Small intestine (tissue), 7 donors: ENCODE results near the gene RRBP1. TPM values are rescaled to one million over a fixed set of nuclear protein-coding genes. Genes with fewer than 3 reads are reported as not detected.

Experiments used
- DNase-seq, 2 donors: peaks; one replicate each; pipeline versions ENCODE4 v3.0.0 to v3.0.0-alpha.2; 2013
- FAIRE-seq: peaks from 2 replicates; lab custom pipeline; 2012; peaks lifted over from hg19 to GRCh38; lab: Jason Lieb, UNC
- H3K27ac ChIP-seq, 3 donors: one replicate each; pipeline ENCODE4 v1.5.1; 2013; ENCODE audit warnings: low read length in 2 of 3, mild to moderate bottlenecking in 2 of 3, control low read depth in 1 of 3, inconsistent platforms in 1 of 3, low read depth in 1 of 3, moderate library complexity in 1 of 3
- H3K27me3 ChIP-seq, 3 donors: one replicate each; pipeline ENCODE4 v1.6.1; 2013; ENCODE audit warnings: low read length in 3 of 3, inconsistent platforms in 1 of 3; ENCODE audit not compliant: control insufficient read depth in 3 of 3, insufficient read depth in 3 of 3
- H3K36me3 ChIP-seq, 3 donors: one replicate each; pipeline ENCODE4 v1.6.1; 2013; ENCODE audit warnings: low read length in 3 of 3, inconsistent platforms in 1 of 3, low read depth in 1 of 3, mild to moderate bottlenecking in 1 of 3, moderate library complexity in 1 of 3; ENCODE audit not compliant: control insufficient read depth in 3 of 3, insufficient read depth in 2 of 3
- H3K4me1 ChIP-seq, 3 donors: one replicate each; pipeline ENCODE4 v1.6.1; 2013; ENCODE audit warnings: low read length in 2 of 3, inconsistent platforms in 1 of 3, low read depth in 1 of 3, mild to moderate bottlenecking in 1 of 3, moderate library complexity in 1 of 3; ENCODE audit not compliant: control insufficient read depth in 3 of 3, insufficient read depth in 2 of 3
- H3K4me3 ChIP-seq, 3 donors: one replicate each; pipeline ENCODE4 v1.5.1; 2013; ENCODE audit warnings: low read length in 3 of 3, control low read depth in 1 of 3, inconsistent platforms in 1 of 3, low read depth in 1 of 3, mild to moderate bottlenecking in 1 of 3, moderate library complexity in 1 of 3
- H3K9me3 ChIP-seq, 2 donors: one replicate each; pipeline ENCODE4 v1.6.1; 2013; ENCODE audit warnings: low read depth in 1 of 2, low read length in 1 of 2; ENCODE audit not compliant: control insufficient read depth in 2 of 2, insufficient read depth in 1 of 2
- WGBS, 3 donors: extraction: QIAGEN DNeasy Blood & Tissue Kit; methylation state at CpG; one replicate each; pipeline ENCODE4 v1.1.7; 2013; 5-methylcytosine and 5-hydroxymethylcytosine counted together
- polyA plus RNA-seq, 4 donors: library from polyadenylated mRNA; stranded (reverse) in 3 of 4; unstranded in 1 of 4; fragments of 200-250 nt in 3 of 4; fragments of 120-200 nt in 1 of 4; gene quantifications; one replicate each; pipeline versions ENCODE4 v1.2.1 to v1.2.3, GENCODE V29; 2013
- donor health status: healthy with polysubstance abuse.
- donor health status: control.
- donor health status: control.
- donor health status: Bipolar disorder and iron deficiency.
- donor health status: healthy.

Gene RRBP1
- polyA plus RNA-seq, 4 donors, result 45.2 to 232 (median 112) TPM

- Histone ChIP-seq H3K9me3 (no peaks in the 10 kb centered on the region), H3K36me3 (peaks cover 14 to 100% (median 21%) of the 10 kb centered on the region in 3 donors), H3K4me1 (peaks cover 0 to 41% (median 2%) of the 10 kb centered on the region in 3 donors), H3K27ac (no peak overlapping the region), H3K4me3 (no peak overlapping the region), H3K27me3 (no peaks in the 10 kb centered on the region)
- 67 to 73% (median 70%) methylated on average over 22 of the region's 22 CpGs for WGBS, 3 donors
- DNase-seq (no peak), FAIRE-seq (no peak)
Measured at GRCh38 chr20:17615645-17616479, 66.2 kb downstream of the RRBP1 start.

GRCh38 chr20:17614812-17615644, 67.0 kb downstream of the RRBP1 start:
- 62 to 75% (median 71%) methylated on average over 27 to 32 of the region's 32 CpGs for WGBS, 3 donors
- H3K9me3 ChIP-seq, result no peaks in the 10 kb centered on the region
- H3K27me3 ChIP-seq, result no peaks in the 10 kb centered on the region
- FAIRE-seq (no peak), DNase-seq (peak in 1 of 2 donors; percentile 36)
- H3K4me1 ChIP-seq, result peaks cover 0 to 41% (median 2%) of the 10 kb centered on the region in 3 donors
- peak overlapping the region in 2 of 3 donors; percentile 26 to 63 for H3K27ac ChIP-seq
- peaks cover 14 to 97% (median 15%) of the 10 kb centered on the region in 3 donors for H3K36me3 ChIP-seq
- no peak overlapping the region for H3K4me3 ChIP-seq

GRCh38 chr20:17614176-17614811, 67.7 kb downstream of the RRBP1 start:
- Histone ChIP-seq H3K27ac (peak overlapping the region in 2 of 3 donors; percentile 26 to 63), H3K27me3 (no peaks in the 10 kb centered on the region), H3K4me1 (peaks cover 0 to 41% (median 2%) of the 10 kb centered on the region in 3 donors), H3K36me3 (peaks cover 11 to 93% (median 14%) of the 10 kb centered on the region in 3 donors), H3K4me3 (no peak overlapping the region), H3K9me3 (no peaks in the 10 kb centered on the region)
- DNase-seq, result peak; percentile 52 to 71
- WGBS, 3 donors, result 27 to 51% (median 50%) methylated on average over 20 of the region's 20 CpGs
- FAIRE-seq, result no peak

GRCh38 chr20:17613328-17614175, 68.5 kb downstream of the RRBP1 start:
- no peak for FAIRE-seq
- Histone ChIP-seq H3K9me3 (no peaks in the 10 kb centered on the region), H3K4me1 (peaks cover 0 to 41% (median 2%) of the 10 kb centered on the region in 3 donors), H3K27me3 (no peaks in the 10 kb centered on the region), H3K27ac (peak overlapping the region in 2 of 3 donors; percentile 14 to 59), H3K4me3 (no peak overlapping the region), H3K36me3 (peaks cover 10 to 89% (median 11%) of the 10 kb centered on the region in 3 donors)
- peak in 1 of 2 donors; percentile 37 for DNase-seq
- WGBS, 3 donors, result 69 to 74% (median 73%) methylated on average over 40 of the region's 40 CpGs

- H3K36me3 ChIP-seq, result peaks cover 5 to 86% (median 8%) of the 10 kb centered on the region in 3 donors
- FAIRE-seq (no peak), DNase-seq (peak in 1 of 2 donors; percentile 54)
- no peaks in the 10 kb centered on the region for H3K9me3 ChIP-seq
- no peaks in the 10 kb centered on the region for H3K27me3 ChIP-seq
- H3K4me3 ChIP-seq, result no peak overlapping the region
- peaks cover 0 to 41% (median 2%) of the 10 kb centered on the region in 3 donors for H3K4me1 ChIP-seq
- H3K27ac ChIP-seq, result peak overlapping the region in 2 of 3 donors; percentile 29 to 59
- WGBS, 3 donors, result 47 to 72% (median 53%) methylated on average over 7 of the region's 7 CpGs
Measured at GRCh38 chr20:17612992-17613327, 69.1 kb downstream of the RRBP1 start.

GRCh38 chr20:17612287-17612991, 69.6 kb downstream of the RRBP1 start:
- FAIRE-seq (no peak), DNase-seq (peak; percentile 40 to 42)
- Histone ChIP-seq H3K27me3 (no peaks in the 10 kb centered on the region), H3K4me1 (peaks cover 0 to 41% (median 2%) of the 10 kb centered on the region in 3 donors), H3K36me3 (peaks cover 5 to 81% (median 8%) of the 10 kb centered on the region in 3 donors), H3K9me3 (no peaks in the 10 kb centered on the region), H3K27ac (peak overlapping the region; percentile 29 to 69 (median 59)), H3K4me3 (no peak overlapping the region)
- WGBS, 3 donors, result 43 to 57% (median 52%) methylated on average over 16 of the region's 16 CpGs
